Gastrocnemius medialis (tissue), 4 donors: ENCODE results near the gene PPM1L.

Experiments used
- CTCF ChIP-seq, 5 experiments: fragments of 450-650 bp in 3 of 5; fragments of 200-600 bp in 2 of 5; sonication (generic) in 2 of 5; IDR thresholded peaks in 4 of 5; conservative IDR thresholded peaks in 1 of 5; 1 replicate in 4 of 5; 2 replicates in 1 of 5; pipeline ENCODE4 v1.5.1; 2016 to 2019; ENCODE audit warnings: antibody characterized with exemption in 5 of 5, mild to moderate bottlenecking in 3 of 5, moderate library complexity in 3 of 5
- POLR2A ChIP-seq, 2 donors: fragments of 450-650 bp; IDR thresholded peaks; one replicate each; pipeline ENCODE4 v1.6.1; 2017; ENCODE audit warnings: antibody characterized with exemption in 2 of 2, mild to moderate bottlenecking in 2 of 2, moderate library complexity in 2 of 2

GRCh38 chr3:160812304-160812703 lies 56.3 kb downstream of the PPM1L start:
- TF ChIP-seq POLR2A (IDR thresholded peaks at IDR 0.05) (no peak), CTCF (IDR thresholded peaks at IDR 0.05 in 4 of 5, conservative IDR thresholded peaks at IDR 0.05 in 1 of 5) (no peak)
